Colon (tissue), 2 donors: ENCODE data around the gene TRPC1.

Source experiments
- FAIRE-seq: peaks from 2 replicates; lab custom pipeline; 2012; peaks lifted over from hg19 to GRCh38; lab: Jason Lieb, UNC
- donor health status: control.
- donor health status: control.

Gene TRPC1

GRCh38 chr3:142839831-142840230 lies 116.0 kb downstream of the TRPC1 start:
- no peak for FAIRE-seq

DNA sequence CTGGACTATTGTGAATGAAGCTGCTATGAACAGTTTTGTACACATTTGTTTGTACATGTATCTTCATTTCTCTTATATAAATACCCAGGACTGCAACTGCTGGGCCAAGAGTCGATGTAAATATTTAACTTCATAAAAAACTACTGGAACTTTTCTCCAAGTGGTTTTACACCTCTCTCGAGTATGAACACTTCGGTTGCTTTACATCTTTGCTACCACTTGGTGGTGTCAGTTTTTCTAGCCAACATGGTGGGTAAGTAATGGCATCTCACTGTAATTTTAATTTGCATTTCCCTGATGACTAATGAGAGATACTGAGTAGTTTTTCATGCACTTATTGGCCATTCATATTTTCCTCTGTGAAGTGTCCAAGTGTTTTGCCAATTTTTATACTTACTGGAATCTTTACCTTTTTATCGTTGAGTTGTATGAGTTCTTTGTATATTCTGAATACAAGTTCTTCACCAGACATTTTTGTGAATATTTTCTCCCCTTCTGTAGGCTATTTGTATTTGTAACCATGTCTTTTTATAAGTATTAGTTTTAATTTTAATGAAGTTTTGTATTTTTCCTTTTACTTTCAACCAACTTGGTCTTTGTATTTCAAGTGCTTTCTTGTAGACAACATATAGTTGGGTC lies 120.6 kb downstream of the TRPC1 start:
- peak; percentile 58 for FAIRE-seq

DNA sequence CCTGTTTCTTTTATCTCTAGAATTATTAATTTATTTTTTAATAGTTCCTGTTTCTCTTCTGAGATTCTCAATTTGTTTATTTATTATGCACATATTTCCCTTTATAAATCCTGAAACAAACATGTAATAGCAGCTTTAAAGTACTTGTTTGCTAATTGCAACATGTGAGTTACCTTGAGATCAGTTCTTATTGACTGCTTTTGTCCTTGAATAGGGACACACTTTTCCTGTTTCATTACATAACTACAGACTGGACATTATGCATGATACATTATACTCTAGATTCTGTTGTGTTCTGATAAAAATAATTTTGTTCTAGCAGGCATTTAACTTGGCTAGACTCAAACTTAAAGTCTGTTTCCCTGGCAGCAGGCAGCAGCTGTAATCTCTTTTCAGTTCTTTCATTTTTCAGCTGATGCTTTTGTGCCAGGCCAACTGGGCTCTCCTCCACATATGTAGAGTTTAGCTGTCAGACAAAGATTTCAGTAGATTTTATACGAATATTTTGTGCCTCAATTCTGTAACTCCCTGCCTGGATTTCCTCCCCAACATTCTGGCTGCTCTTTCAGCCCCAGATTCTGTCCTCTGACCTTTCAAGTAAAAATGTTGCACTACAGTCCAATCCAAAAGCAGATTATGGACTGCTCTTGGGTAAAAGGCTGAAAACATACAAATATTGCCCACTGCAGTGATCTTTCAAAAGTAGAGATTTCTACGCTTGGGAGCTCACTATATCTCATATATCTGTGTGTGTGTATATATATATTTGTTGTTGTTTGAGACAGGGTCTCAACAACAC lies 123.1 kb downstream of the TRPC1 start:
- FAIRE-seq, result no peak

DNA sequence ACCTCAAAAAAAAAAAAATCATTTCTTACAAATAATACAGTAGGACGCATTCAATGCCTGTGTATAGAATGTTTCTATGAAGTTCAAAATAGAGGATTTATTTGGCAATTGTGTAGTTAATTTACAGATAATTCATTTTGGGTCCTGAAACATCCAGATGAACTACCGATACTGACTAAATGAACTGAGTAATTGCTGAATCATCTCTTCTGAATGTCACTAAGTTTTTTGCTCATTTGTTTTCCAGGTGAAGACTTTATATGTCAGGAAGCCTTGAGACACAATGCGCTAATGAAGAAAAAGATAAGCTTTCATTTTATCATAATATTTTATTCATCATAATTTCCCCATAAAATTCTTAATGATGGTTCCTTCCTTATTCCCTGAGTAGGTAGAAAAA lies 125.3 kb downstream of the TRPC1 start:
- no peak for FAIRE-seq

DNA sequence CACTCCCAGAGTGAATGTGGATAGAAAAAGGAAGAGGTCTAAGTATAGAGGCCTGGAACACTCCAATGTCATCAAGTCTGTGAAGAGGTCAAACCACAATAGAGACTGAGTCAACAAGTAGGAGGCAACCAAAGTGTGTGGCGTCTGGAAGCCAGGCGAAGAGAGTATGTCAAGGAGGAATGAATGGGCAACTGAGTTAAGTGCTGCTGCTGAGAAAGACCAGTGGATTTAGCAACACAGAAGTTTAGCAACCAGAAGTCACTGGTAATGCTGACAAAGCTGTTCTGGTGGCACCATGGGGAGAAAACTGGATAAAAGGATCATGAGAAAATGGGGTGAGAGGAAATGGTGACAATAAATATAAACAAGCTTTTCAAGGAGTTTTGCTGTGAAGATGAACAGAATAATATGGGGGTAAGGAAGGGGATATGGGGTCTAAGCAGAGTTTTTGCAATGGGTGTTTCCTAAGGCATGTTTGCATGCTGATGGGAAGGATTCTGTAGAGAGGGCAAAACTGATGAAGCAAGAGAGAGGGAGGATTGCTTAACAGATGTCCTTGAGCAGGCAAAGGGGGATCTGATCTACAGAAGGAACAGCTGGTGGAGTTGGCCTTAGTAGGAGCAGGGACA lies 126.7 kb downstream of the TRPC1 start:
- FAIRE-seq, result no peak

- FAIRE-seq, result no peak
These were observed 128.2 kb downstream of the TRPC1 start for GRCh38 chr3:142852009-142852408.

GRCh38 chr3:142853270-142854168 lies 129.7 kb downstream of the TRPC1 start:
- FAIRE-seq, result no peak

DNA sequence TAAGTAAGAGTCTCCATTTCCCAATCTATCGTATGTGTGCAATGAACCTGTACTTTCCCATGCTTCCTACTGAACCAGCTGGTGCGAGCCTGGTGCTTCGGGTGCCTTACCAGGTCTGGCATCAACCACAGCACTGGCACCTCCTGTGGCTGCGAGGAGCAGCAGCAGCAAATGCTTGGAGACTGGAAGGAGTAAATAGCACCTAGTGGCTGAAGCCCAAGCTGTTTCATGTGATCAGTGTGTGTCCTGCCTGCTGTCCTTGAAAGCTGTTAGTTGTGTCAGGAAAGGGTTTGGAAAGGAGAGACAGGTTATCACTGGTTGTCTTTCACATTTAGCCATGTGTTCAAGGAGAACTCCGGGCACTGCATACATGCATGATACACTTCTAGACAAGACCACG lies 133.2 kb downstream of the TRPC1 start:
- no peak for FAIRE-seq
